ENCODE results near the gene OR51D1. TPM values are rescaled to one million over a fixed set of nuclear protein-coding genes. Genes with fewer than 3 reads are reported as not detected.

OR51D1 gene
- total and polyA plus RNA-seq, 9 of the 15 experiments (the other 6 are each of a cell fraction or from before 2014, with no cell fraction given): not detected

DNA sequence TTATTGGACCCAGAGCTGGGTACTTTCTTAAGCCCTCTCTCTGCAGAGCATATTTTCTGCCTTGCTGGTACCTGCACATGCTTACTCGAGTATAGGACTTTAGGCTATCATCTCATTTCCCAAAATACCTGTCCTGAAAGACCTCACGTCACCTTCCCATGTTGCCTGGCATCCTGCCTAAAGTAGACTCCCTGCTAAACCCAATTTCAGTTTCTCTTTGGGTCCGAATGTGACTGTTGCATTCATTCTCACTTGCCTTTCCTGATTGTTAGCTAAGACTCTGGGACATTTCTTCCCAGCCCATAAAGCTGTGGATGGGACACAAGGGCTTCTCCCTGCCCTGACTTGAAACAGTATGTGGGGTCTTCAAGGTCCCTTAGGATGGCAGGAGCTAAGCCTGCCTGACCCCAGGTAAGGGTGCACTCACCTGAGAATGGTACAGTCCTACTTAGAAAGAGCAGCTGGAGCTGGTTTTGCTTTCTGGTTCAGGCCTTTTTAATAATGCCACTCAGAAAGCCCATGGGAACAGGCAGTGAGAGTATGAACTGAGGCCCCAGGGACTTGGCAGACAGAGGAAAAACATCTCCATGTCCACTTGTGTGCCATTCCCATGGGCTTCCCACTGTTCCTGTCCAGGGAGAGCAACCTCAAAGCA lies 47.5 kb downstream of the OR51D1 start (continued):
- no peak for TF ChIP-seq AFF1 (IDR thresholded peaks at IDR 0.05; ENCODE audit: low read depth in 1 of 2, partially characterized antibody in 2 of 2)
- TF ChIP-seq, protein P1, sequence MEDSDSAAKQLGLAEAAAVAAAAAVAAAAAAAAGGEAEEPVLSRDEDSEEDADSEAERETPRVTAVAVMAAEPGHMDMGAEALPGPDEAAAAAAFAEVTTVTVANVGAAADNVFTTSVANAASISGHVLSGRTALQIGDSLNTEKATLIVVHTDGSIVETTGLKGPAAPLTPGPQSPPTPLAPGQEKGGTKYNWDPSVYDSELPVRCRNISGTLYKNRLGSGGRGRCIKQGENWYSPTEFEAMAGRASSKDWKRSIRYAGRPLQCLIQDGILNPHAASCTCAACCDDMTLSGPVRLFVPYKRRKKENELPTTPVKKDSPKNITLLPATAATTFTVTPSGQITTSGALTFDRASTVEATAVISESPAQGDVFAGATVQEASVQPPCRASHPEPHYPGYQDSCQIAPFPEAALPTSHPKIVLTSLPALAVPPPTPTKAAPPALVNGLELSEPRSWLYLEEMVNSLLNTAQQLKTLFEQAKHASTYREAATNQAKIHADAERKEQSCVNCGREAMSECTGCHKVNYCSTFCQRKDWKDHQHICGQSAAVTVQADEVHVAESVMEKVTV (CRISPR knock-in tag; IDR thresholded peaks at IDR 0.05): no peak
- TF ChIP-seq, protein P2, sequence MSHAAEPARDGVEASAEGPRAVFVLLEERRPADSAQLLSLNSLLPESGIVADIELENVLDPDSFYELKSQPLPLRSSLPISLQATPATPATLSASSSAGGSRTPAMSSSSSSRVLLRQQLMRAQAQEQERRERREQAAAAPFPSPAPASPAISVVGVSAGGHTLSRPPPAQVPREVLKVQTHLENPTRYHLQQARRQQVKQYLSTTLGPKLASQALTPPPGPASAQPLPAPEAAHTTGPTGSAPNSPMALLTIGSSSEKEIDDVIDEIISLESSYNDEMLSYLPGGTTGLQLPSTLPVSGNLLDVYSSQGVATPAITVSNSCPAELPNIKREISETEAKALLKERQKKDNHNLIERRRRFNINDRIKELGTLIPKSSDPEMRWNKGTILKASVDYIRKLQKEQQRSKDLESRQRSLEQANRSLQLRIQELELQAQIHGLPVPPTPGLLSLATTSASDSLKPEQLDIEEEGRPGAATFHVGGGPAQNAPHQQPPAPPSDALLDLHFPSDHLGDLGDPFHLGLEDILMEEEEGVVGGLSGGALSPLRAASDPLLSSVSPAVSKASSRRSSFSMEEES (CRISPR knock-in tag; IDR thresholded peaks at IDR 0.05): no peak
- TF ChIP-seq TEAD2 (tag; IDR thresholded peaks at IDR 0.05): no peak
- no peak for TF ChIP-seq TCF7L2 (IDR thresholded peaks at IDR 0.05; ENCODE audit: low read depth, low read length)
- no peak for TF ChIP-seq TAF7 (tag; IDR thresholded peaks at IDR 0.05)
- TF ChIP-seq PBX2 (CRISPR knock-in tag; IDR thresholded peaks at IDR 0.05; ENCODE audit: low read depth): no peak
- TF ChIP-seq PBX2 (tag; conservative IDR thresholded peaks at IDR 0.05; ENCODE audit: low read depth): no peak
- no peak for TF ChIP-seq ZNF551 (CRISPR knock-in tag; IDR thresholded peaks at IDR 0.05)
- TF ChIP-seq ASH1L (IDR thresholded peaks at IDR 0.05; ENCODE audit: borderline replicate concordance, low read depth, partially characterized antibody): no peak
- no peak for TF ChIP-seq MCM7 (IDR thresholded peaks at IDR 0.05)
- TF ChIP-seq MBD2 (IDR thresholded peaks at IDR 0.05; ENCODE audit: borderline replicate concordance, low read depth): no peak
- TF ChIP-seq ZBTB1 (CRISPR knock-in tag; IDR thresholded peaks at IDR 0.05; ENCODE audit: borderline replicate concordance, low read depth): no peak
- TF ChIP-seq, protein P3, sequence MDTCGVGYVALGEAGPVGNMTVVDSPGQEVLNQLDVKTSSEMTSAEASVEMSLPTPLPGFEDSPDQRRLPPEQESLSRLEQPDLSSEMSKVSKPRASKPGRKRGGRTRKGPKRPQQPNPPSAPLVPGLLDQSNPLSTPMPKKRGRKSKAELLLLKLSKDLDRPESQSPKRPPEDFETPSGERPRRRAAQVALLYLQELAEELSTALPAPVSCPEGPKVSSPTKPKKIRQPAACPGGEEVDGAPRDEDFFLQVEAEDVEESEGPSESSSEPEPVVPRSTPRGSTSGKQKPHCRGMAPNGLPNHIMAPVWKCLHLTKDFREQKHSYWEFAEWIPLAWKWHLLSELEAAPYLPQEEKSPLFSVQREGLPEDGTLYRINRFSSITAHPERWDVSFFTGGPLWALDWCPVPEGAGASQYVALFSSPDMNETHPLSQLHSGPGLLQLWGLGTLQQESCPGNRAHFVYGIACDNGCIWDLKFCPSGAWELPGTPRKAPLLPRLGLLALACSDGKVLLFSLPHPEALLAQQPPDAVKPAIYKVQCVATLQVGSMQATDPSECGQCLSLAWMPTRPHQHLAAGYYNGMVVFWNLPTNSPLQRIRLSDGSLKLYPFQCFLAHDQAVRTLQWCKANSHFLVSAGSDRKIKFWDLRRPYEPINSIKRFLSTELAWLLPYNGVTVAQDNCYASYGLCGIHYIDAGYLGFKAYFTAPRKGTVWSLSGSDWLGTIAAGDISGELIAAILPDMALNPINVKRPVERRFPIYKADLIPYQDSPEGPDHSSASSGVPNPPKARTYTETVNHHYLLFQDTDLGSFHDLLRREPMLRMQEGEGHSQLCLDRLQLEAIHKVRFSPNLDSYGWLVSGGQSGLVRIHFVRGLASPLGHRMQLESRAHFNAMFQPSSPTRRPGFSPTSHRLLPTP (IDR thresholded peaks at IDR 0.05; ENCODE audit: borderline replicate concordance, extremely low read depth, insufficient read length): no peak

Measured in K562 (cell line).